NCI-H2227 treated with DMSO at 0.1 percent for 48 hours (cell line): ENCODE data around the gene PIK3CA.
A peak's percentile ranks its signal among the peaks of the same experiment; 100 is the strongest.
"Not testable (repeated sequence)": the region's sequence is repeated elsewhere in the genome, so short reads cannot be mapped to it uniquely, and the experiment has no call there.

Experiments used
- DNase-seq: peaks from one replicate; lab custom pipeline; 2025; lab: John Stamatoyannopoulos, UW

Gene PIK3CA

GRCh38 chr3:179147873-179148615 lies at the start of gene PIK3CA:
TSS of gene PIK3CA (plus strand) at chr3:179148357. CDS start at chr3:179198826, 50,469 bp downstream.
- peak; percentile 98 for DNase-seq

- DNase-seq, result no peak
These were observed 49.6 kb upstream of the PIK3CA start for GRCh38 chr3:179098388-179099077.

GRCh38 chr3:179100652-179101051 lies 47.5 kb upstream of the PIK3CA start:
- no peak for DNase-seq

GRCh38 chr3:179105881-179106280 lies 42.3 kb upstream of the PIK3CA start:
- no peak for DNase-seq

- DNase-seq, result no peak
These were observed 40.5 kb upstream of the PIK3CA start for GRCh38 chr3:179107617-179108016.

- no peak for DNase-seq
These were observed 40.1 kb upstream of the PIK3CA start for GRCh38 chr3:179108086-179108485.

- DNase-seq, result no peak
These were observed 34.3 kb upstream of the PIK3CA start for GRCh38 chr3:179113903-179114302.

GRCh38 chr3:179115444-179115843 lies 32.7 kb upstream of the PIK3CA start:
- not testable (repeated sequence) for DNase-seq

GRCh38 chr3:179116816-179117215 lies 31.3 kb upstream of the PIK3CA start:
- DNase-seq, result no peak

GRCh38 chr3:179132191-179132890 lies 15.8 kb upstream of the PIK3CA start:
- not testable (repeated sequence) for DNase-seq

- no peak for DNase-seq
These were observed 14.6 kb upstream of the PIK3CA start for GRCh38 chr3:179133575-179133974.

- no peak for DNase-seq
These were observed 12.0 kb upstream of the PIK3CA start for GRCh38 chr3:179136195-179136594.

GRCh38 chr3:179141890-179142289 lies 6.3 kb upstream of the PIK3CA start:
- DNase-seq, result no peak

GRCh38 chr3:179146911-179147513 lies 1.1 kb upstream of the PIK3CA start:
- DNase-seq, result peak; percentile 73

- DNase-seq, result no peak
These were observed 664 bp upstream of the PIK3CA start for GRCh38 chr3:179147514-179147872.

- DNase-seq, result peak; percentile 51
These were observed 654 bp downstream of the PIK3CA start for GRCh38 chr3:179148616-179149405.

GRCh38 chr3:179149406-179149867 lies 1.3 kb downstream of the PIK3CA start:
- DNase-seq, result no peak

- no peak for DNase-seq
These were observed 1.8 kb downstream of the PIK3CA start for GRCh38 chr3:179149951-179150350.

- DNase-seq, result no peak
These were observed 2.5 kb downstream of the PIK3CA start for GRCh38 chr3:179150610-179151009.

GRCh38 chr3:179151474-179151873 lies 3.3 kb downstream of the PIK3CA start:
- DNase-seq, result no peak

GRCh38 chr3:179156170-179156569 lies 8.0 kb downstream of the PIK3CA start:
- DNase-seq, result no peak

- no peak for DNase-seq
These were observed 8.6 kb downstream of the PIK3CA start for GRCh38 chr3:179156775-179157174.
